ENCODE data around the gene KRTAP21-2.

DNA sequence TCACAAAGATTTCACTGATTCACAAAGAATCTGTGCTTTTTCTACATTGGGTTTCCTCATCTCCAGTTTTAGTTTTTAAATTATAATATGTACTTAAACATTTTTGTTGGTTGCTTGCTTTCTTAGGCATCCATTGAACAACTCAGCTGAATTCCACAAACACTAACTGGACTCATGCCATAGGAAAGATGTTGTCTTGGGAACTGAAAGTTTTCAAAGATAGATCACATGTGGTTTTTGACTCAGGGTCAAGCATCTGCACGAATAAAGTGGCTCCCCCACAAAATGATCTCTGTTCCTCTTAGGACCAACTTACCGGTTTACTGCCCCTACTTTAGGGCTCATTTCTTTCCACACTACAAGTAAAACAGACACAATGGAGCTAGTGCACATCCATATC lies 11.2 kb upstream of the KRTAP21-2 start:
- TF ChIP-seq POLR2A (IDR thresholded peaks at IDR 0.05; ENCODE audit: borderline replicate concordance, extremely low read depth, insufficient read depth, insufficient read length) (no peak), YY1 (IDR thresholded peaks at IDR 0.05; ENCODE audit: extremely low read depth, insufficient replicate concordance, low read depth, low read length) (no peak), POLR2AphosphoS5 (IDR thresholded peaks at IDR 0.05; ENCODE audit: low read depth, low read length) (no peak), EZH2 (IDR thresholded peaks at IDR 0.05) (no peak), EZH2phosphoT487 (IDR thresholded peaks at IDR 0.05; ENCODE audit: borderline replicate concordance) (no peak), SIN3A (IDR thresholded peaks at IDR 0.05; ENCODE audit: low read depth) (no peak), RAD21 (IDR thresholded peaks at IDR 0.05; ENCODE audit: low read depth) (no peak), ZNF274 (IDR thresholded peaks at IDR 0.05; ENCODE audit: low read depth, low read length) (no peak), CEBPB (IDR thresholded peaks at IDR 0.05; ENCODE audit: low read depth) (no peak), CBX3 (IDR thresholded peaks at IDR 0.05; ENCODE audit: low read depth) (no peak)
- TF ChIP-seq, protein P1, sequence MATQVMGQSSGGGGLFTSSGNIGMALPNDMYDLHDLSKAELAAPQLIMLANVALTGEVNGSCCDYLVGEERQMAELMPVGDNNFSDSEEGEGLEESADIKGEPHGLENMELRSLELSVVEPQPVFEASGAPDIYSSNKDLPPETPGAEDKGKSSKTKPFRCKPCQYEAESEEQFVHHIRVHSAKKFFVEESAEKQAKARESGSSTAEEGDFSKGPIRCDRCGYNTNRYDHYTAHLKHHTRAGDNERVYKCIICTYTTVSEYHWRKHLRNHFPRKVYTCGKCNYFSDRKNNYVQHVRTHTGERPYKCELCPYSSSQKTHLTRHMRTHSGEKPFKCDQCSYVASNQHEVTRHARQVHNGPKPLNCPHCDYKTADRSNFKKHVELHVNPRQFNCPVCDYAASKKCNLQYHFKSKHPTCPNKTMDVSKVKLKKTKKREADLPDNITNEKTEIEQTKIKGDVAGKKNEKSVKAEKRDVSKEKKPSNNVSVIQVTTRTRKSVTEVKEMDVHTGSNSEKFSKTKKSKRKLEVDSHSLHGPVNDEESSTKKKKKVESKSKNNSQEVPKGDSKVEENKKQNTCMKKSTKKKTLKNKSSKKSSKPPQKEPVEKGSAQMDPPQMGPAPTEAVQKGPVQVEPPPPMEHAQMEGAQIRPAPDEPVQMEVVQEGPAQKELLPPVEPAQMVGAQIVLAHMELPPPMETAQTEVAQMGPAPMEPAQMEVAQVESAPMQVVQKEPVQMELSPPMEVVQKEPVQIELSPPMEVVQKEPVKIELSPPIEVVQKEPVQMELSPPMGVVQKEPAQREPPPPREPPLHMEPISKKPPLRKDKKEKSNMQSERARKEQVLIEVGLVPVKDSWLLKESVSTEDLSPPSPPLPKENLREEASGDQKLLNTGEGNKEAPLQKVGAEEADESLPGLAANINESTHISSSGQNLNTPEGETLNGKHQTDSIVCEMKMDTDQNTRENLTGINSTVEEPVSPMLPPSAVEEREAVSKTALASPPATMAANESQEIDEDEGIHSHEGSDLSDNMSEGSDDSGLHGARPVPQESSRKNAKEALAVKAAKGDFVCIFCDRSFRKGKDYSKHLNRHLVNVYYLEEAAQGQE (IDR thresholded peaks at IDR 0.05; ENCODE audit: low read depth), result no peak
- TF ChIP-seq, protein P2, sequence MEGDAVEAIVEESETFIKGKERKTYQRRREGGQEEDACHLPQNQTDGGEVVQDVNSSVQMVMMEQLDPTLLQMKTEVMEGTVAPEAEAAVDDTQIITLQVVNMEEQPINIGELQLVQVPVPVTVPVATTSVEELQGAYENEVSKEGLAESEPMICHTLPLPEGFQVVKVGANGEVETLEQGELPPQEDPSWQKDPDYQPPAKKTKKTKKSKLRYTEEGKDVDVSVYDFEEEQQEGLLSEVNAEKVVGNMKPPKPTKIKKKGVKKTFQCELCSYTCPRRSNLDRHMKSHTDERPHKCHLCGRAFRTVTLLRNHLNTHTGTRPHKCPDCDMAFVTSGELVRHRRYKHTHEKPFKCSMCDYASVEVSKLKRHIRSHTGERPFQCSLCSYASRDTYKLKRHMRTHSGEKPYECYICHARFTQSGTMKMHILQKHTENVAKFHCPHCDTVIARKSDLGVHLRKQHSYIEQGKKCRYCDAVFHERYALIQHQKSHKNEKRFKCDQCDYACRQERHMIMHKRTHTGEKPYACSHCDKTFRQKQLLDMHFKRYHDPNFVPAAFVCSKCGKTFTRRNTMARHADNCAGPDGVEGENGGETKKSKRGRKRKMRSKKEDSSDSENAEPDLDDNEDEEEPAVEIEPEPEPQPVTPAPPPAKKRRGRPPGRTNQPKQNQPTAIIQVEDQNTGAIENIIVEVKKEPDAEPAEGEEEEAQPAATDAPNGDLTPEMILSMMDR (IDR thresholded peaks at IDR 0.05 in 2 of 3, conservative IDR thresholded peaks at IDR 0.05 in 1 of 3; ENCODE audit: borderline replicate concordance in 1 of 3, insufficient read depth in 1 of 3, low read depth in 2 of 3, low read length in 2 of 3), result no peak
- TF ChIP-seq, protein P3, sequence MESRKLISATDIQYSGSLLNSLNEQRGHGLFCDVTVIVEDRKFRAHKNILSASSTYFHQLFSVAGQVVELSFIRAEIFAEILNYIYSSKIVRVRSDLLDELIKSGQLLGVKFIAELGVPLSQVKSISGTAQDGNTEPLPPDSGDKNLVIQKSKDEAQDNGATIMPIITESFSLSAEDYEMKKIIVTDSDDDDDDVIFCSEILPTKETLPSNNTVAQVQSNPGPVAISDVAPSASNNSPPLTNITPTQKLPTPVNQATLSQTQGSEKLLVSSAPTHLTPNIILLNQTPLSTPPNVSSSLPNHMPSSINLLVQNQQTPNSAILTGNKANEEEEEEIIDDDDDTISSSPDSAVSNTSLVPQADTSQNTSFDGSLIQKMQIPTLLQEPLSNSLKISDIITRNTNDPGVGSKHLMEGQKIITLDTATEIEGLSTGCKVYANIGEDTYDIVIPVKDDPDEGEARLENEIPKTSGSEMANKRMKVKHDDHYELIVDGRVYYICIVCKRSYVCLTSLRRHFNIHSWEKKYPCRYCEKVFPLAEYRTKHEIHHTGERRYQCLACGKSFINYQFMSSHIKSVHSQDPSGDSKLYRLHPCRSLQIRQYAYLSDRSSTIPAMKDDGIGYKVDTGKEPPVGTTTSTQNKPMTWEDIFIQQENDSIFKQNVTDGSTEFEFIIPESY (IDR thresholded peaks at IDR 0.05; ENCODE audit: extremely low read depth, insufficient replicate concordance, low read length), result no peak

Measured in HCT116 (cell line).